Progenitor cell of endocrine pancreas (in vitro differentiated cells): ENCODE measurements around the gene LRRTM4. TPM values are rescaled to one million over a fixed set of nuclear protein-coding genes. Genes with fewer than 3 reads are reported as not detected.

Source experiments
- DNase-seq: peaks from one replicate; pipeline ENCODE4 v3.0.0; 2021; ENCODE audit warnings: low spot score; ENCODE audit not compliant: unreplicated experiment
- H3K27ac Mint-ChIP-seq: 2 replicates; pipeline ENCODE4 v1.8.0; 2021; ENCODE audit warnings: mild to moderate bottlenecking, moderate library complexity, mixed read lengths
- H3K27me3 Mint-ChIP-seq: 2 replicates; pipeline ENCODE4 v1.8.0; 2021; ENCODE audit warnings: mixed read lengths
- H3K36me3 Mint-ChIP-seq: 2 replicates; pipeline ENCODE4 v1.8.0; 2022; ENCODE audit warnings: mixed read lengths; ENCODE audit not compliant: insufficient read depth
- H3K4me1 Mint-ChIP-seq: 2 replicates; pipeline ENCODE4 v1.8.0; 2021; ENCODE audit warnings: low read depth, mixed read lengths
- H3K4me3 Mint-ChIP-seq: 2 replicates; pipeline ENCODE4 v1.8.0; 2021; ENCODE audit warnings: low read depth, mild to moderate bottlenecking, moderate library complexity, mixed read lengths
- H3K9me3 Mint-ChIP-seq: 2 replicates; pipeline ENCODE4 v1.8.0; 2021; ENCODE audit warnings: low read depth, mixed read lengths
- total RNA-seq: library from RNA; stranded (reverse); gene quantifications from 2 replicates; pipeline ENCODE4 v1.2.1, GENCODE V29; 2021
- TF ChIP-seq, protein P1 (sequence below): fragments of 200-600 bp; sonication (generic); IDR thresholded peaks from one replicate; pipeline ENCODE4 v1.5.0; 2021; ENCODE audit warnings: antibody characterized with exemption, mild to moderate bottlenecking; ENCODE audit not compliant: unreplicated experiment

The LRRTM4 gene
- total RNA-seq, 1 donor from 2014 or later, result 2.3 TPM

DNA sequence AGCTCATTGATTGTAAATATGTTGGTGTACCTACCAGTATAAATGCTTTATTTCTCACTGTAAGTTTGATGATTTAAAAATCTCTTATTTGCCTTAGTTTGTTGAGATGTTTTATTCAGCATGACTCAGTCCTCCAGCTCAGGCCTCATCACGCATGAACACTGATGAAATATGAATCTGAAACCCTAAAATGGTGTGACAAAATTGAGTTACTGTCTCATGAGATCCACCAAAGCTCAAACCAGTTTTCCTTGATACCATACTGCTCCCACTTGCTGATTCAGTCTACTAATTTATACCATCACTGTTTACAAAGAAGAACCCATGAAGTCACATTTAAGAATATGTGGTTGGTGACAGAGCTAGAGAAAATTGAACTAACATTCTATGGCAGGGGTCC, 524.9 kb downstream of the LRRTM4 start:
- no peaks in the 10 kb centered on the region for H3K27me3 Mint-ChIP-seq
- no peak for DNase-seq
- H3K9me3 Mint-ChIP-seq, result no peaks in the 10 kb centered on the region
- H3K4me3 Mint-ChIP-seq, result no peak overlapping the region
- H3K36me3 Mint-ChIP-seq, result no peaks in the 10 kb centered on the region
- H3K27ac Mint-ChIP-seq, result no peak overlapping the region
- peaks cover 1% of the 10 kb centered on the region for H3K4me1 Mint-ChIP-seq
- TF ChIP-seq, protein P1, sequence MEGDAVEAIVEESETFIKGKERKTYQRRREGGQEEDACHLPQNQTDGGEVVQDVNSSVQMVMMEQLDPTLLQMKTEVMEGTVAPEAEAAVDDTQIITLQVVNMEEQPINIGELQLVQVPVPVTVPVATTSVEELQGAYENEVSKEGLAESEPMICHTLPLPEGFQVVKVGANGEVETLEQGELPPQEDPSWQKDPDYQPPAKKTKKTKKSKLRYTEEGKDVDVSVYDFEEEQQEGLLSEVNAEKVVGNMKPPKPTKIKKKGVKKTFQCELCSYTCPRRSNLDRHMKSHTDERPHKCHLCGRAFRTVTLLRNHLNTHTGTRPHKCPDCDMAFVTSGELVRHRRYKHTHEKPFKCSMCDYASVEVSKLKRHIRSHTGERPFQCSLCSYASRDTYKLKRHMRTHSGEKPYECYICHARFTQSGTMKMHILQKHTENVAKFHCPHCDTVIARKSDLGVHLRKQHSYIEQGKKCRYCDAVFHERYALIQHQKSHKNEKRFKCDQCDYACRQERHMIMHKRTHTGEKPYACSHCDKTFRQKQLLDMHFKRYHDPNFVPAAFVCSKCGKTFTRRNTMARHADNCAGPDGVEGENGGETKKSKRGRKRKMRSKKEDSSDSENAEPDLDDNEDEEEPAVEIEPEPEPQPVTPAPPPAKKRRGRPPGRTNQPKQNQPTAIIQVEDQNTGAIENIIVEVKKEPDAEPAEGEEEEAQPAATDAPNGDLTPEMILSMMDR, result no peak

DNA sequence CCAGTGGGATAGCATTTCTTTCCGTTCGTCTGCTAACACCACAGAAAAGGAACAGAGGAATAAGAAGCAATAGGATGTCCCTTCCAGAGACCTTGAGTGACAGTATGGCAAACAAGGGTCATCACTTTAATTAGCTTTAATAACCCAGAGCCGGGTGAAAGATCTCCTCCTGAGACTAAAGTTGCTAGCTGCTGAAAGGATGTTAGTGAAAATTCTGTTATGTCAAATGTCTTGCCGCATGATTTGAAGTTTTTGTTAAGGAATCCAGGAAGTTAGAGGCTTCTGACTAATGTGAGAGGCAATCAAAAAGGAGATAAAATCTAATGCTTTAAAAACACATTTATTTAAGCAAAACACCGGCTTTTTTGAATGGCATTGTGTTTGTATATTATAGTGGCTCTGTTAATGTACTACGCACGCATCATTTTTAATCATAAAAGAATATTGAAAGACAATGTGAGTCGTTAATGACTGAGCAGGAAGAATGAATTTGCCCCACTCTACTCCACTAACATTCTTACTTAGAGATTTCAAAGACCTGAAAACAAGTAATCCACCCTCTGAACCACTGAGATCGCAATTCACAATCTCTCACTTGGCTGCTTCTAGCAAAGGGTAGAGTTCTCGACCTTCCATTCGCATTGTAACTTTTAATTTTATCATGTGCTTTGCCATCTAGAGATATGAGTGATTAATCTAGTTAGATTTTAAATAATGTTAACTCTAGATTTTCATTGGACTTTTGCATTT, 536.6 kb downstream of the LRRTM4 start:
- no peaks in the 10 kb centered on the region for H3K9me3 Mint-ChIP-seq
- H3K27ac Mint-ChIP-seq, result no peak overlapping the region
- H3K27me3 Mint-ChIP-seq, result peaks cover 20% of the 10 kb centered on the region
- H3K4me1 Mint-ChIP-seq, result peaks cover 8% of the 10 kb centered on the region
- no peak for DNase-seq
- H3K4me3 Mint-ChIP-seq, result no peak overlapping the region
- H3K36me3 Mint-ChIP-seq, result no peaks in the 10 kb centered on the region
- TF ChIP-seq, protein P1, result no peak

DNA sequence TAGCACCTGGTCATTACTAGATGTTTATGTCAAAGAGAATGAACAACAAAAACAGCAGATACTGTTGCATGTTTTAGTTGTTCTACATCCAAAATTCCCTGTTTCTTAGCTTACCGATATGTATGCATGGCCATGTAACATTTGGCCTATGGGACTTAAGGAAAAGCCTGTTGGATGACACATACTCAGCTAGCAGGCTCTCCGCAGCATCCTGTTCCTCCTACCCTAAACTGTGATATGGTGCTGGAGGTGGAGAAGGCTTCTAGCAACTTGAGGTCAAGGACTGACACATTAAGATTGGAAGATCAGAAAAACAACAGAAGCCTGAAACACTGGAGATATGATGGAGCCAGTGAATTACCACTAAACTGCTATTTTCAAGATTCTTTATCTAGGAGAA, 537.8 kb downstream of the LRRTM4 start:
- DNase-seq, result no peak
- H3K27me3 Mint-ChIP-seq, result peaks cover 20% of the 10 kb centered on the region

DNA sequence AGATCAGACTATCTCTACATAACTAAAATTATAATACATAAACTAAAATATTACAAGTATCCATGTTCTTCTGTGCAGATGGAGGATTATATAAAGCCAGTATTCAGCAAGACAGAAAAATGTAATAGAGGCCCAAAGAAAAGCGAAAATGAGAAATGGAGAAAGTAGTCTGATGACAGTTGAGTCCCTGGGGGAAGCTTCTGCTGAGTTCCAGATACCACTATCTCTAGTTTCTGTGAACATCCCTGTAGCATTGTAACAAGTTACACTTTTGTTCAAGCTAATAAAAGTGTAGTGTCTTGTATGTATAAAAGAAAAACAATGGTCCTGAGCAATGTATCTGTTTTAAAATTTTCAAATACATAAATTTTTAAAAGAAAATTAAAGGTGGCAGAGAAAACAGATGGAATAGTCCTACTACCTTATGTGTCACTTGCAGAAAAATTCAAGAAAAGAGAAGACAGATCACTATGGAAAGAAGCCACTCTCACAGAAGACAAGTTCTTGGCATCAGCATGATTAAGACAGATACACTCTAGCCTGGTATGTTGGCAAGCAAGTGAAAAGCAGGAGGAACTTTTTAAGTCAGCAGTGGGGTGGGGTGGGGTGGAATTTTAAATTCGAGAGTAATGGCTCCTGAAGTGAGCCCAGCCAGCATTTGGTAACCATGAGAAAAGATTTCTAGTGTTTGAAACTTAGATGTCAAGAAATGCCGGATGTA, 541.9 kb downstream of the LRRTM4 start:
- TF ChIP-seq, protein P1, result no peak
- peaks cover 7% of the 10 kb centered on the region for H3K27me3 Mint-ChIP-seq
- DNase-seq, result no peak
- H3K4me3 Mint-ChIP-seq, result no peak overlapping the region
- H3K27ac Mint-ChIP-seq, result no peak overlapping the region
- no peaks in the 10 kb centered on the region for H3K9me3 Mint-ChIP-seq
- no peaks in the 10 kb centered on the region for H3K36me3 Mint-ChIP-seq
- peaks cover 8% of the 10 kb centered on the region for H3K4me1 Mint-ChIP-seq

More for the DNA sequence above, 537.8 kb downstream of the LRRTM4 start:
- Mint-ChIP-seq H3K4me3 (no peak overlapping the region), H3K9me3 (no peaks in the 10 kb centered on the region), H3K4me1 (peaks cover 8% of the 10 kb centered on the region), H3K27ac (no peak overlapping the region), H3K36me3 (no peaks in the 10 kb centered on the region)
- TF ChIP-seq, protein P1, result no peak

DNA sequence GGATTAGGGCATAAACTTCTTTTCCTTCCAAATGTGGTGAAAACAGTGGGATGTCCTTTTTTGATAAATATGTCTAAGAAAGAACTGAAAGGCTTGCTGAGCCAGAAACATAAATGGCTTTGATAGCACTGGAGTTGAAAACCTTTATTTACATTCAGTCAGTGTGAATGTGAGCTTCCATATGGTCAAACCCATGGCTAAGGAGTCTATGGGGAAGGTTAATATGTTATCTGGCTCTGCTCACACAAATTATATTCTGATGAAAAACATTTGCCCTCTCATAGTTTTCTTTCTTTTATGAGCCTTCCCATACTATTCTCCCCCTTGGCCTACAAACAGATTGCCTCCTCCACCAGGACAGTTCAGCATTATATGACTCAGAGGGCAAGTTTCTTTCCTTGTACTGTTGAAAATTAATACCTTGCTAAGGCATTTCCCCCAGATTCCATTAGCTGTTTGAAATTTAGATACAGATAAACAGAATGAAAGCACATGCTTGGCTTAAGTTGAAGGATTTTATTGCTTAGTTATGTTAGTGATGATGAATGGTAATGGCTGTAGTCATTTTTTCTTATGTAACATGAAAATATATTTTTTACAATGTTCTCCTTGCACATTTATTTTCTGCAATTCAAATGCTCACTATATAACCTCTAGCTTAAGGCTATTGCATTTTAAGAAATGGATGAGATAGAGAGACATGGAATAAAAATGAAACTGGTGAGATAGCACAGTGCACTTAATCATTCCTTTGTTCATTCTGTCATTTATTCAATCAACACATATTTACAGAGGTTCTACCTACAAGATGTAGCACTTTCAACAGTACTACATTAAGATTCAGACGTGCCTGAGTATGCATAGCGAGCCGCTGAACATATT, 544.1 kb downstream of the LRRTM4 start:
- H3K36me3 Mint-ChIP-seq, result no peaks in the 10 kb centered on the region
- TF ChIP-seq, protein P1, result no peak
- no peak overlapping the region for H3K4me3 Mint-ChIP-seq
- H3K27me3 Mint-ChIP-seq, result no peaks in the 10 kb centered on the region
- DNase-seq, result no peak
- H3K27ac Mint-ChIP-seq, result no peak overlapping the region
- no peaks in the 10 kb centered on the region for H3K9me3 Mint-ChIP-seq
- H3K4me1 Mint-ChIP-seq, result peaks cover 3% of the 10 kb centered on the region
